Stimulated activated CD4-positive, alpha-beta T cell treated with anti-CD3 and anti-CD28 coated beads, Interleukin-4, amount 100 ng/mL, for 1 hour (primary cell): ENCODE results near the gene CMTM1.
"Not testable (repeated sequence)": the region's sequence is repeated elsewhere in the genome, so short reads cannot be mapped to it uniquely, and the experiment has no call there.

Experiments
- DNase-seq: peaks from one replicate; pipeline ENCODE4 v3.0.0-alpha.2; 2020

The CMTM1 gene

DNA sequence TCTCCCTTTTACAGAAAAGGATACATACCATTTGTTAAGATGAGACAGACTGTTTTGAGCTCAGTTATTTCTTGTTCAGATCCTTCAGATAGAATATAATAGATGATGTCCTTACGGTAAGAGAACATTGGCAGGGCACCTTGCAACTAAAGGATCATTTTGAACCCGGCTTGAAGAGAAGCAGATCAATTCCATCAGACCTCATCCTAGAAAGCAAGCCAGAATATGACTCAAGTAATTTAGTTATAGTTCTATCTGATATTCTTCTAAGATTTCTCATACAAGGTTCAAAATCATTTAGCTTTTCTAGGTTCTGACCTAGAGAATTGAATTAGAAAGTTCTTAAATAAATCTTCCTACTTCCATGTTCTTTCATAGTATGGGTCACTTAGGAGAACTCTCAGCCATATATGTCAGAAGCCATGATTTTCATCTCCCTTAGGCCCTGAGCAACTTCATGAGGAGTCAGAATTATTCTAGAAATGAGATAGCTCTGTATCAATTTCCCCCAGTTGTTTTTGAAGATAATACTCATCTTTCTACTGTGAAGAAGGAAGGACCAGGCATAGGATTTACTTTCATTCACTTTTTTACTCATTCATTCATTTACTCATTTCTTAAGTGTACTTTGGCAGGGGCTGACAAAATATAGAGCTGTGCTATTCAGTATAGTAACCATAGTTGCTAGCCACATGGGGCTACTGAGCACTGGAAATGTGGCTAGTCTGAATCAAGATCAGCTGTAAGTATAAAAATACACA lies 2.5 kb upstream of the CMTM1 start:
- DNase-seq: no peak

- DNase-seq: not testable (repeated sequence)
Measured at GRCh38 chr16:66567270-66567669, 1.0 kb downstream of the CMTM1 start.

DNA sequence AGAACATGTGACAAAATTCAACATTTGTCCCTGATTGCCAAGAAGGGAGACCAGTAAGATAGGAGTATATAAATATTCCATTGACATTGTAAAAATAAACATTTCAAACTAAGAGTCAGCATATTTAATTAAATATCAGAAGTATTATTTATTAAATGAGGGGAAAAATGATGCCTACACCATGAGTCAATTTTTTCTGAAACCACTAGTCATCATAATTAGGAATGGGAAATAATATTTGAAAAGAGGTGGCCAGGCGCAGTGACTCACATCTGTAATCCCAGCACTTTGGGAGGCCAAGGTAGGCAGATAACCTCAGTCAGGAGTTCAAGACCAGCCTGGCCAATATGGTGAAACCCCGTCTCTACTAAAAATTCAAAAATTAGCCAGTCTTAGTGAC lies 2.1 kb downstream of the CMTM1 start:
- DNase-seq: no peak

GRCh38 chr16:66569131-66569530 lies 2.9 kb downstream of the CMTM1 start:
- no peak for DNase-seq

DNA sequence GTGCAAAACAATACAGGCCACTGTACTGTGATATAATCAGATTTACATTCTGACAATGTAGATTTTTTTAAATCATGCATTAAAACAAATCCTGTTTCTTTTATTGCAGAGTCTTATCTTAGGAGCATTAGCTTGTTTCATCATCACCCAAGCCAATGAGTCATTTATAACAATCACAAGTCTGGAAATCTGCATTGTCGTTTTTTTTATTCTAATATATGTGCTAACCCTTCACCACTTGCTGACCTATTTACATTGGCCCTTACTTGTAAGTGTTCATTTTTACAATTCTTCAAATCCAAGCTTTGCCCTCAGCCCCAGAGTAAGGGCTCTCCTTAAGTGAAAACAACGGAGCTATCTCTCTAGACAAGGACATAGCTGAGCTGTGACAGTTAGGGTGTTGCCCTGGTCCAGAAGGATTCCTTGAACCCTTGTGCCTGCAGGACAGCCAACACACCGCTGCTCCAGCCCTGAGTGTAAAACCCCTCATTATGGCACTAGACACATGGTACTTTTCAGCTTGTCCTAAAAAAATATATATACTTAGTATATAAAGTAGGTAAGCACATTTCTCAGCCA lies 3.7 kb downstream of the CMTM1 start:
- no peak for DNase-seq

DNA sequence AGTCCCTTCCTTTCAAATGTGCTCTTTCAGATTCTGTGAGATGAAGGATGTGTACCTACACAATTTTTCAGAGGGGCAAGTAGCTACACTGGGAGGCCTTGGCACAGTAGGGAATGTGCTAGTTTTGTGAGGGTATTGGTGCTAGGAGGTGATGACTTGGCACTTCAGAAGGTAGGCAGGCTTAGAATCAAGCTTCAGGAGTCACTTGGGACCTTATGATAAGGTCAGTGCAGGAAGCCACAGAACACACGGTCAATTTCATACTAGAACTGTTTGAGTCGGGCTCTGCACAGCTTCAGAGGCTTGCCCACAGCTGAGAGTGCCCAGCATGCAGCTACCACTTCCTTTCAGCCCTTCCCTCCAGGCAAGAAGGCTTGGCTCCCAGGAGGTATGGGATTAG lies 6.1 kb downstream of the CMTM1 start:
- DNase-seq: no peak

GRCh38 chr16:66574081-66574480 lies 7.8 kb downstream of the CMTM1 start:
- no peak for DNase-seq

DNA sequence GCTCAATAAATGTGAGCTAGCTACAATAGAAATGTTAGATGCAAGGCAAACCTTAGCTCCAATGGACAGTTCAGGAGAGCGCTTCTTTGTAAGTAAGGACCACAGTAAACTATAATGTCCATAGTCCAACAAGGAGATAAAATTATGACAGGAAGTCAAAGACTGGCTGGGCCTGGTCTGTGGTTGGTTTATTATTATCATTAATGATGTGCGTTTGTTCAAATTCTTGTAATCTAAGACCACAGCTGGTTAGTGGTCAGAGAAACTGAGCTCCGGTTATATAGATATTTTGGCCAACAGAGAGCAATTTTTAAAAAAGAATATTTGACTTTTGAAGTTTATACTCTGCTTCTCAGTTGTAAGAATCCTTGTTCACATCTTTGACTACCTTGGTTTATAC lies 8.3 kb downstream of the CMTM1 start:
- no peak for DNase-seq

- no peak for DNase-seq
Measured at GRCh38 chr16:66575060-66575459, 8.8 kb downstream of the CMTM1 start.

GRCh38 chr16:66576296-66576695 lies 10.1 kb downstream of the CMTM1 start:
- DNase-seq: no peak

DNA sequence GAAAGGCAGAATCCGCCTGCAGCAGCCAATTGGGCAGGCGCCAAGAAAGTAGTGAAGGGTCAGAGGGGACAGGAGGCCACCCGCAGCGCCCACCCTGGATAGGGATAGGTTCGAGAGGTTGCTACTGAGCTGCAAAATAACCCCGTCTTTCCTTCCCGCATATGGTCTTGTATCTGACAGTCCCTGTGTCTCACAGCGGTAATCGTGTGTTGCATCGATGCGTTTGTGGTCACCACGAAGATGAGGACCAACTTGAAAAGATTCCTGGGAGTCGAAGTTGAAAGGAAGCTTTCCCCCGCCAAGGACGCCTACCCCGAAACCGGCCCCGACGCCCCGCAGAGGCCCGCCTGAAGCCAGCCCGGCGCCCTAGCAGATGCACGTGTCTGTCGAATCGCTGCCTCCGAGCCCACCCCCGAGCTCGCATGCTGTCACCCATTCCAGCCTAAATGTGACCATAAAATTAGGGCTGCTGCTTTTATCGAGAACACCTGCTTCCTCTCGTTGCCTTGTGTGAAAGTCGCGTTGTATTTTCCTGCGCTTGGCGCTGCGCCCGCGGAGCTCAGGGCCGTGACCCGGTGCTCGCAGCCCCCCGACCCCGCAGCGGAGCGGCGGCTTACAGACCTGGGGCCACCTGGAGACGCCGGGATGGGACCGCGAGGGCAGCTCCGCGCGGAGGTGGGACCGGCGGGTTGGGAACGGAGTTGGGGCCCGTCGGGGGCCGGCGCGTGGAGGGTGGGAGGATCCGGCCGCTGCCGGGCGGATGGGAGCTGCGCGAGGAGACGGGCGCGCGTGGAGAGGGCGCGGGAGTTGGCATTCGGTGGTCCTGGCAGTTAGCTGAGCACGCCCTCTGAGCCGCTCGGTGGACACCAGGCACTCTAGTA lies 12.7 kb downstream of the CMTM1 start, which contains the start of gene CMTM2:
TSS of gene CMTM2 (plus strand) at position 813 of the 881 bp plus-strand sequence. CDS start 145 bp downstream, outside the sequence.
- DNase-seq: peak; percentile 28

- DNase-seq: no peak
Measured at GRCh38 chr16:66580605-66581209, 14.5 kb downstream of the CMTM1 start.

- no peak for DNase-seq
Measured at GRCh38 chr16:66581246-66581952, 15.2 kb downstream of the CMTM1 start.

GRCh38 chr16:66585481-66586239 lies 19.4 kb downstream of the CMTM1 start:
- DNase-seq: no peak

- no peak for DNase-seq
Measured at GRCh38 chr16:66587881-66588600, 21.8 kb downstream of the CMTM1 start.

- peak; percentile 49 for DNase-seq
Measured at GRCh38 chr16:66588981-66589713, 22.9 kb downstream of the CMTM1 start.

DNA sequence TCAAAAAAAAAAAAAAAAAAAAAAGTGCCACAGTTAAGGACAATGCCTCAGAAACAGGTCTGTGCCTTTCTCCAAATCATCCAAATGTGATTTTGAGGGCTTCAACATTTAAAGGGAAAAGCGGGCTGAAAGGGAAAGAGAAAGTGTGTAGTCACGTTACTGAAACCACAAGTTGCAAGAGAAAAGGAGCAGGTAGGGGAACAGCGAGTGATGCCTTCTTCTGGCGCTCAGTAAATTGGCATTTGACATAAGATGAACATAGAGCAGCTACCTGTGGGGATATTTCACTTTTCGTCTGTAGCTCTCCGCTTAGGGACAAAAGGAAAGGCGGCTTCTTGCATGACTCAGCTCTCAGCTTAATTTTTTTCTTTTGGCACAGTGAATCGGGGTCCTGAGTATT lies 24.1 kb downstream of the CMTM1 start:
- DNase-seq: no peak

DNA sequence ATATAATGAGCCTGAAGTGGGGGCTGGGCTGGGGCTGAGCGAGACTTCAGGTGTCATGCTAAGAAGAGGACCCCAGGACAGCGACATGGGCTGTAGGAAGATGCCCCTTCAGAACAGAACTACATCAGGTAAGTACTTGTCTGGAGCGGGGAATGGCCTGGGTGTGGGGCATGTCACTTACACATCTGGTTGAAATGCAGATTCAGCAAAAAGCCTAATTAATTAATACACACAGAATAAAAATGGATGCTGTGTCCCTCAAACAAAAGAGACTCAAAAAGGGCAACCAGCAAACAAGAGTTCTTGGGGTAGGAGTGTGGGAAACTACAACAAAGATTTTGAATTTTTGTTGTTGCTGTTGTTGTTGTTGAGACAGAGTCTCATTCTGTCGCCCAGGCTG lies 24.8 kb downstream of the CMTM1 start:
- no peak for DNase-seq

- DNase-seq: no peak
Measured at GRCh38 chr16:66592241-66592640, 26.0 kb downstream of the CMTM1 start.

- DNase-seq: no peak
Measured at GRCh38 chr16:66592814-66593213, 26.6 kb downstream of the CMTM1 start.
